ENCODE results near the gene CYTH1.

DNA sequence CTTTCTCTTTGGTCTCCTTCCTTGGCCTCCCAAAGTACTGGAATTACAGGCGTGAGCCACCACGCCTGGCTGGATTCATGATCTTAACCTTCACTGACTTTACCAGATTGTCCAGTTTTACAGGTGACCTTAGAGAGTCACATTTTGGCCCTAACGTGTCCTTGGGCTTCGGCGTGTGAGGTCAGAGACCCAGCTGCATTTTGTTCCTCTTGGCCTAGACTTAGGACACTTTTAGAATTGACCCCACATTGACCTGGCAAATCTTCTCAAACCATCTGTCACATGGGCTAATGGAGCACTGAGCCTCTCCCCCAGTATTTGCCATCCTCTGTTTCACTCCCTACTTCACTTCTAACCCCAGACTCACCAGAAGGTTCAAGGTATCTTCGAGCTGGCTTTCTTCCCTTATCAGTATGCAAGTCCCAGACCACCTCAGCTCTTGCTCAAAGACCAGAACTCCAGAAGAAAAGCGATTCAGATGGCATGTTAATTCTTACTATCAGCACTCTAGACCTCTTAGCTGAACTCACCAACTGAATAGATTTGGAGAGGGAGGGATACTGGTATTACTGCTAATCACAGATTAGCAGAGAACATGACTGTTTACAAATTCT, 1.7 kb upstream of the CYTH1 start:
- TF ChIP-seq, protein P1, sequence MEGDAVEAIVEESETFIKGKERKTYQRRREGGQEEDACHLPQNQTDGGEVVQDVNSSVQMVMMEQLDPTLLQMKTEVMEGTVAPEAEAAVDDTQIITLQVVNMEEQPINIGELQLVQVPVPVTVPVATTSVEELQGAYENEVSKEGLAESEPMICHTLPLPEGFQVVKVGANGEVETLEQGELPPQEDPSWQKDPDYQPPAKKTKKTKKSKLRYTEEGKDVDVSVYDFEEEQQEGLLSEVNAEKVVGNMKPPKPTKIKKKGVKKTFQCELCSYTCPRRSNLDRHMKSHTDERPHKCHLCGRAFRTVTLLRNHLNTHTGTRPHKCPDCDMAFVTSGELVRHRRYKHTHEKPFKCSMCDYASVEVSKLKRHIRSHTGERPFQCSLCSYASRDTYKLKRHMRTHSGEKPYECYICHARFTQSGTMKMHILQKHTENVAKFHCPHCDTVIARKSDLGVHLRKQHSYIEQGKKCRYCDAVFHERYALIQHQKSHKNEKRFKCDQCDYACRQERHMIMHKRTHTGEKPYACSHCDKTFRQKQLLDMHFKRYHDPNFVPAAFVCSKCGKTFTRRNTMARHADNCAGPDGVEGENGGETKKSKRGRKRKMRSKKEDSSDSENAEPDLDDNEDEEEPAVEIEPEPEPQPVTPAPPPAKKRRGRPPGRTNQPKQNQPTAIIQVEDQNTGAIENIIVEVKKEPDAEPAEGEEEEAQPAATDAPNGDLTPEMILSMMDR (conservative IDR thresholded peaks at IDR 0.05) = no peak
- TF ChIP-seq EZH2 (IDR thresholded peaks at IDR 0.05; ENCODE audit: low read depth) = no peak
